ENCODE measurements around the gene CEP97.

DNA sequence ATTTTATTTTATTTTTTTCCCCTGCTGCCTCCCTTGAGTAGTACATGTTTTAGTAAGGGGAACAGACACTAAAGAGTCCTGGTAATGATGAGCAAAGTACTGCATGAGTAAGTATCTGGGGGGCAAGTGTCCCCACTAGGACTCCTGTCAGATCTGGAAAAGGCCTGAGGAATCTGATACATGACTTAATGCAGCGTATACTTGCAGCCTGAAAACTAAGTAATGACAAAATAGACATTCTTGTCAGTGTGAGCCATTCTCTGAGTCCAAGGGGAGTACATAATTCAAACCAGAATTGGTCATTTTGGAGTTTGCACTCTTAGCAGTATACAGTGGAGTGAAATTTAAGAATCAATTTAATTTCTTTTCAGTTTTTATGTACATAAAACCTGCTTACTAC, 82.1 kb downstream of the CEP97 start:
- TF ChIP-seq, protein P1, sequence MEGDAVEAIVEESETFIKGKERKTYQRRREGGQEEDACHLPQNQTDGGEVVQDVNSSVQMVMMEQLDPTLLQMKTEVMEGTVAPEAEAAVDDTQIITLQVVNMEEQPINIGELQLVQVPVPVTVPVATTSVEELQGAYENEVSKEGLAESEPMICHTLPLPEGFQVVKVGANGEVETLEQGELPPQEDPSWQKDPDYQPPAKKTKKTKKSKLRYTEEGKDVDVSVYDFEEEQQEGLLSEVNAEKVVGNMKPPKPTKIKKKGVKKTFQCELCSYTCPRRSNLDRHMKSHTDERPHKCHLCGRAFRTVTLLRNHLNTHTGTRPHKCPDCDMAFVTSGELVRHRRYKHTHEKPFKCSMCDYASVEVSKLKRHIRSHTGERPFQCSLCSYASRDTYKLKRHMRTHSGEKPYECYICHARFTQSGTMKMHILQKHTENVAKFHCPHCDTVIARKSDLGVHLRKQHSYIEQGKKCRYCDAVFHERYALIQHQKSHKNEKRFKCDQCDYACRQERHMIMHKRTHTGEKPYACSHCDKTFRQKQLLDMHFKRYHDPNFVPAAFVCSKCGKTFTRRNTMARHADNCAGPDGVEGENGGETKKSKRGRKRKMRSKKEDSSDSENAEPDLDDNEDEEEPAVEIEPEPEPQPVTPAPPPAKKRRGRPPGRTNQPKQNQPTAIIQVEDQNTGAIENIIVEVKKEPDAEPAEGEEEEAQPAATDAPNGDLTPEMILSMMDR (IDR thresholded peaks at IDR 0.05) = no peak
- TF ChIP-seq POLR2A (IDR thresholded peaks at IDR 0.05) = no peak

Data from heart left ventricle (tissue), 13 donors.